ENCODE results near the gene MYLK. TPM values are rescaled to one million over a fixed set of nuclear protein-coding genes. Genes with fewer than 3 reads are reported as not detected.
A peak's percentile ranks its signal among the peaks of the same experiment; 100 is the strongest.

MYLK gene
- total RNA-seq, 4 donors from 2014 or later, result 24.6 to 47.0 (median 39.2) TPM

GRCh38 chr3:123766193-123767008 is 117.7 kb downstream of the MYLK start:
- Histone ChIP-seq H3K4me1 (no peaks in the 10 kb centered on the region), H3K4me3 (no peak overlapping the region), H3K27ac (peak overlapping the region; percentile 15), H3K36me3 (no peaks in the 10 kb centered on the region), H3K27me3 (no peaks in the 10 kb centered on the region), H3K9me3 (no peaks in the 10 kb centered on the region)
- 72% methylated on average over 13 of the region's 13 CpGs for WGBS
- no peak for DNase-seq (ENCODE audit: low spot score in 2 of 2)
- TF ChIP-seq POLR2A (IDR thresholded peaks at IDR 0.05) (no peak), EP300 (IDR thresholded peaks at IDR 0.05) (no peak), CTCF (IDR thresholded peaks at IDR 0.05) (no peak), POLR2AphosphoS5 (IDR thresholded peaks at IDR 0.05) (no peak)

GRCh38 chr3:123765475-123766128 is 118.5 kb downstream of the MYLK start:
- TF ChIP-seq POLR2AphosphoS5 (IDR thresholded peaks at IDR 0.05), result no peak
- TF ChIP-seq EP300 (IDR thresholded peaks at IDR 0.05), result no peak
- TF ChIP-seq CTCF (IDR thresholded peaks at IDR 0.05), result no peak
- TF ChIP-seq POLR2A (IDR thresholded peaks at IDR 0.05), result no peak
- Histone ChIP-seq H3K36me3 (no peaks in the 10 kb centered on the region), H3K4me1 (no peaks in the 10 kb centered on the region), H3K9me3 (no peaks in the 10 kb centered on the region), H3K4me3 (no peak overlapping the region), H3K27ac (no peak overlapping the region), H3K27me3 (no peaks in the 10 kb centered on the region)
- 83% methylated on average over 4 of the region's 4 CpGs for WGBS
- DNase-seq (ENCODE audit: low spot score in 2 of 2), result no peak

- WGBS, result 95% methylated on average over 8 of the region's 8 CpGs
- no peak overlapping the region for H3K4me3 ChIP-seq
- no peaks in the 10 kb centered on the region for H3K36me3 ChIP-seq
- H3K27me3 ChIP-seq, result no peaks in the 10 kb centered on the region
- H3K27ac ChIP-seq, result no peak overlapping the region
- DNase-seq (ENCODE audit: low spot score in 2 of 2), result no peak
- no peaks in the 10 kb centered on the region for H3K4me1 ChIP-seq
- no peaks in the 10 kb centered on the region for H3K9me3 ChIP-seq
- TF ChIP-seq POLR2A (IDR thresholded peaks at IDR 0.05) (no peak), EP300 (IDR thresholded peaks at IDR 0.05) (no peak), POLR2AphosphoS5 (IDR thresholded peaks at IDR 0.05) (no peak), CTCF (IDR thresholded peaks at IDR 0.05) (no peak)
These were observed 119.5 kb downstream of the MYLK start for GRCh38 chr3:123764647-123765046.

DNA sequence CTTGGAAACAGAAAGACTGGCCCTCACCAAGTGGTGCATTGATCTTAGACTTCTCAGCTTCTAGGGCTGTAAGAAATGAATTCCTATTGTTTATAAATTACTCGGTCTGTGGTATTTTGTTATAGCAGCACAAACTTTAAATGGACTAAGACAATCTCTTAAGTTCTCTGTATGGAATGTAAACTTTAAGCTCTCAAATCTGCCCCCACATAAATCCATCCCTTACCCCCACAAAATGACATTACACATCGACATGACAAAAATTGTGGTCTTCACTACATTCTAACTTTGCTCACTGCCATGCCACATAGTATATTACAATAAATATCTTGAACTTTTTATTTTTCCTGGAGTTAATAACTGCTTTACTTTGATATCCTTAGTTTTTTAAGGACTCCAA is 121.3 kb downstream of the MYLK start:
- no peaks in the 10 kb centered on the region for H3K27me3 ChIP-seq
- no peak overlapping the region for H3K4me3 ChIP-seq
- no peak for DNase-seq (ENCODE audit: low spot score in 2 of 2)
- no peaks in the 10 kb centered on the region for H3K9me3 ChIP-seq
- H3K4me1 ChIP-seq, result peaks cover 14% of the 10 kb centered on the region
- no peaks in the 10 kb centered on the region for H3K36me3 ChIP-seq
- WGBS, result 85% methylated on average over 2 of the region's 2 CpGs
- H3K27ac ChIP-seq, result no peak overlapping the region
- TF ChIP-seq CTCF (IDR thresholded peaks at IDR 0.05), result no peak
- TF ChIP-seq POLR2A (IDR thresholded peaks at IDR 0.05), result no peak

DNA sequence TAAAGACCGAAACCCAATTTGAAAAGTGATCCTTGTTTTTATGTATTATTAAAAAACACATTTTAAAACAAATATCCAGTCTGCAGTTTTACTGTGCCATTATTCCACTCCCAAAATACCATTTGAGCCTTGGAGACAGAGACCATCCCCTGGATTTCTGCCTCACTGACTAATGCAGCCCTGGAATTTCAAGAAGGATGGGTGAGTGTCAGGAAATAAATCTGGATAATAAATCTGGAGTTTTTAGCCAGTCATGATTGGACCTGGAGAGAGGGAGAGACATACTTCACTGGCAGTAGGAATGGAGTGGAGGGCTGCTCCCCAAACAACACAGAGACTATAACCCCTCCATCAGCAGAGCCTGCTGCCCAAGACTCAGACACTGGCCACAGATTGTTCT is 123.3 kb downstream of the MYLK start:
- H3K27me3 ChIP-seq, result no peaks in the 10 kb centered on the region
- TF ChIP-seq CTCF (IDR thresholded peaks at IDR 0.05) (no peak), EP300 (IDR thresholded peaks at IDR 0.05) (no peak), POLR2A (IDR thresholded peaks at IDR 0.05) (no peak), POLR2AphosphoS5 (IDR thresholded peaks at IDR 0.05) (no peak)
- peaks cover 28% of the 10 kb centered on the region for H3K4me1 ChIP-seq
- H3K27ac ChIP-seq, result no peak overlapping the region
- no peaks in the 10 kb centered on the region for H3K9me3 ChIP-seq
- DNase-seq (ENCODE audit: low spot score in 2 of 2), result no peak
- H3K4me3 ChIP-seq, result no peak overlapping the region
- 79% methylated on average over 1 of the region's 1 CpG for WGBS
- H3K36me3 ChIP-seq, result no peaks in the 10 kb centered on the region

All from suprapubic skin (tissue), 4 donors.